A549 (cell line): ENCODE data around the gene CUX1. TPM values are rescaled to one million over a fixed set of nuclear protein-coding genes. Genes with fewer than 3 reads are reported as not detected.

ENCODE experiments used
- ATAC-seq, 2 experiments: fragments of 200-7000 bp in 1 of 2; fragments of >200 bp in 1 of 2; cut with Nextera tagmentation in 1 of 2; cut with Tn5 transposase in 1 of 2; 3 replicates each; pipeline versions ENCODE4 v1.8.0 to v1.9.1; 2018 to 2020; ENCODE audit warnings: mild to moderate bottlenecking in 1 of 2, moderate library complexity in 1 of 2
- CTCF ChIA-PET: fragments of 300-600 bp; sonication (Branson Sonifier 250); formaldehyde crosslinking; extraction: SDS; loops from one replicate; lab custom pipeline; 2021; ENCODE audit warnings: antibody characterized with exemption, inconsistent platforms; lab: Yijun Ruan, JAX
- POLR2A ChIA-PET: fragments of 350-600 bp; formaldehyde crosslinking; extraction: SDS; loops from one replicate; lab custom pipeline; 2021; ENCODE audit warnings: antibody characterized with exemption, inconsistent platforms; lab: Yijun Ruan, JAX
- DNase-seq, 2 experiments: peaks; one replicate each; pipeline versions ENCODE4 v3.0.0 to v3.0.0-alpha.2; 2011 to 2016; ENCODE audit warnings: low read depth in 1 of 2, low spot score in 1 of 2
- FAIRE-seq: peaks from 2 replicates; lab custom pipeline; 2011; peaks lifted over from hg19 to GRCh38; lab: Jason Lieb, UNC
- H3K27ac ChIP-seq, 2 experiments: fragments of >200 bp; sonication (Bioruptor Twin); formaldehyde crosslinking; 3 replicates each; pipeline ENCODE4 v1.5.1; 2016 to 2017
- H3K4me1 ChIP-seq: fragments of >200 bp; sonication (Bioruptor Twin); formaldehyde crosslinking; 3 replicates; pipeline ENCODE4 v1.6.1; 2016
- H3K4me2 ChIP-seq: fragments of >200 bp; sonication (Bioruptor Twin); formaldehyde crosslinking; 3 replicates; pipeline ENCODE4 v1.6.1; 2016
- H3K4me3 ChIP-seq: fragments of >200 bp; sonication (Bioruptor Twin); formaldehyde crosslinking; 3 replicates; pipeline ENCODE4 v1.5.1; 2016
- H3K9me3 ChIP-seq: fragments of >200 bp; sonication (Bioruptor Twin); formaldehyde crosslinking; 3 replicates; pipeline ENCODE4 v1.6.1; 2016
- BHLHE40 ChIP-seq: IDR thresholded peaks from 2 replicates; pipeline ENCODE4 v1.6.1; 2012; ENCODE audit warnings: low read depth, low read length, inconsistent platforms
- CBX8 ChIP-seq: fragments of 200-600 bp; sonication (generic); IDR thresholded peaks from 2 replicates; pipeline ENCODE4 v1.6.1; 2016
- CHD2 ChIP-seq: fragments of 150-350 bp; IDR thresholded peaks from 2 replicates; pipeline ENCODE4 v1.6.1; 2014; ENCODE audit warnings: low read length; ENCODE audit not compliant: partially characterized antibody
- EHF ChIP-seq: fragments of 250-450 bp; sonication (Bioruptor Pico); IDR thresholded peaks from 2 replicates; pipeline ENCODE4 v1.5.0; 2020; ENCODE audit warnings: mild to moderate bottlenecking
- ELK1 ChIP-seq: fragments of 150-350 bp; IDR thresholded peaks from 2 replicates; pipeline ENCODE4 v1.6.1; 2014; ENCODE audit warnings: low read depth, mild to moderate bottlenecking, low read length
- FOSL2 ChIP-seq, 2 experiments: fragments of 450-650 bp in 1 of 2; fragments of >200 bp in 1 of 2; sonication (Bioruptor Twin) in 1 of 2; formaldehyde crosslinking; IDR thresholded peaks; 2 replicates each; pipeline versions ENCODE4 v1.5.0 to v1.6.1; 2016 to 2020; ENCODE audit warnings: mild to moderate bottlenecking in 1 of 2, moderate library complexity in 1 of 2
- GATA3 ChIP-seq: IDR thresholded peaks from 2 replicates; pipeline ENCODE4 v1.6.1; 2012; ENCODE audit warnings: borderline replicate concordance
- HMGXB4 ChIP-seq: fragments of 250-450 bp; sonication (Bioruptor Pico); IDR thresholded peaks from 2 replicates; pipeline ENCODE4 v1.5.0; 2021; ENCODE audit warnings: mild to moderate bottlenecking, moderate library complexity, borderline replicate concordance
- HOXA7 ChIP-seq: fragments of 250-450 bp; sonication (Bioruptor Pico); IDR thresholded peaks from 2 replicates; pipeline ENCODE4 v1.5.0; 2020; ENCODE audit warnings: mild to moderate bottlenecking, moderate library complexity
- HOXB13 ChIP-seq: fragments of 250-450 bp; sonication (Bioruptor Pico); IDR thresholded peaks from 2 replicates; pipeline ENCODE4 v1.5.0; 2020; ENCODE audit warnings: low read depth, mild to moderate bottlenecking, moderate library complexity
- HOXB5 ChIP-seq: fragments of 250-450 bp; sonication (Bioruptor Pico); IDR thresholded peaks from 2 replicates; pipeline ENCODE4 v1.5.0; 2020; ENCODE audit warnings: mild to moderate bottlenecking, moderate library complexity
- MAX ChIP-seq: IDR thresholded peaks from 2 replicates; pipeline ENCODE4 v1.6.1; 2012
- MYC ChIP-seq: IDR thresholded peaks from 2 replicates; pipeline ENCODE4 v1.6.1; 2012; ENCODE audit warnings: mild to moderate bottlenecking, inconsistent platforms, low read length, improper control_type of control experiment, borderline replicate concordance
- NFE2L2 ChIP-seq: fragments of 150-350 bp; conservative IDR thresholded peaks from 2 replicates; pipeline ENCODE4 v1.6.1; 2014; ENCODE audit warnings: low read length
- NR3C1 ChIP-seq: fragments of >200 bp; sonication (Bioruptor Twin); formaldehyde crosslinking; IDR thresholded peaks from 3 replicates; pipeline ENCODE4 v1.6.1; 2017
- POLR2A ChIP-seq: IDR thresholded peaks from 2 replicates; pipeline ENCODE4 v1.6.1; 2012; ENCODE audit warnings: mild to moderate bottlenecking, low read length
- RAD21 ChIP-seq, 2 experiments: fragments of >200 bp in 1 of 2; sonication (Bioruptor Twin) in 1 of 2; formaldehyde crosslinking in 1 of 2; IDR thresholded peaks in 1 of 2; conservative IDR thresholded peaks in 1 of 2; 2 replicates in 1 of 2; 3 replicates in 1 of 2; pipeline ENCODE4 v1.6.1; 2012 to 2018; ENCODE audit warnings: inconsistent platforms in 1 of 2
- RARB ChIP-seq: fragments of 250-450 bp; sonication (Bioruptor Pico); IDR thresholded peaks from 2 replicates; pipeline ENCODE4 v1.8.0; 2021; ENCODE audit warnings: mild to moderate bottlenecking, moderate library complexity
- RCOR1 ChIP-seq: fragments of 150-350 bp; IDR thresholded peaks from 2 replicates; pipeline ENCODE4 v1.6.1; 2014; ENCODE audit warnings: antibody characterized with exemption, low read length, low read depth
- RFX5 ChIP-seq: fragments of 450-650 bp; IDR thresholded peaks from 2 replicates; pipeline ENCODE4 v1.7.1; 2014; ENCODE audit warnings: antibody characterized with exemption, mild to moderate bottlenecking, moderate library complexity
- RNF2 ChIP-seq: fragments of 200-600 bp; sonication (generic); IDR thresholded peaks from 2 replicates; pipeline ENCODE4 v1.6.1; 2016; ENCODE audit warnings: low read depth, mild to moderate bottlenecking, antibody characterized with exemption, moderate library complexity, borderline replicate concordance
- SMC3 ChIP-seq: fragments of >200 bp; sonication (Bioruptor Twin); formaldehyde crosslinking; IDR thresholded peaks from 3 replicates; pipeline ENCODE4 v1.6.1; 2018; ENCODE audit warnings: inconsistent platforms
- ZC3H11A ChIP-seq: fragments of 450-650 bp; IDR thresholded peaks from 2 replicates; pipeline ENCODE4 v1.6.1; 2014; ENCODE audit warnings: antibody characterized with exemption, mild to moderate bottlenecking
- ZFP36 ChIP-seq: fragments of 450-650 bp; IDR thresholded peaks from 2 replicates; pipeline ENCODE4 v1.6.1; 2014; ENCODE audit warnings: borderline replicate concordance; ENCODE audit not compliant: partially characterized antibody
- ZNF302 ChIP-seq: fragments of 250-450 bp; sonication (Bioruptor Pico); IDR thresholded peaks from 2 replicates; pipeline ENCODE4 v1.9.0; 2021; ENCODE audit warnings: inconsistent platforms, mild to moderate bottlenecking, moderate library complexity
- WGBS: methylation state at CpG from one replicate; pipeline ENCODE4 v1.1.6; 2017; ENCODE audit errors: missing lambda C conversion rate; 5-methylcytosine and 5-hydroxymethylcytosine counted together
- polyA plus RNA-seq, 4 experiments: library from polyadenylated mRNA; depleted of rRNA in 3 of 4; stranded (reverse); fragments of >200 nt; fragmentation: RNase III in 1 of 4; extraction: RNeasy Plus Mini Kit Qiagen cat#74134 plus additional on column Dnase treatment in 1 of 4; gene quantifications; 2 replicates in 3 of 4; 3 replicates in 1 of 4; pipeline ENCODE4 v1.2.3, GENCODE V29; 2011 to 2017
- TF ChIP-seq, protein P1 (sequence below): fragments of >200 bp; sonication (Bioruptor Twin); formaldehyde crosslinking; IDR thresholded peaks from 3 replicates; pipeline ENCODE4 v1.5.1; 2016

The CUX1 gene
- polyA plus RNA-seq, 2 of the 4 experiments (the other 2 are of a cell fraction): 32.7 to 33.4 TPM

DNA sequence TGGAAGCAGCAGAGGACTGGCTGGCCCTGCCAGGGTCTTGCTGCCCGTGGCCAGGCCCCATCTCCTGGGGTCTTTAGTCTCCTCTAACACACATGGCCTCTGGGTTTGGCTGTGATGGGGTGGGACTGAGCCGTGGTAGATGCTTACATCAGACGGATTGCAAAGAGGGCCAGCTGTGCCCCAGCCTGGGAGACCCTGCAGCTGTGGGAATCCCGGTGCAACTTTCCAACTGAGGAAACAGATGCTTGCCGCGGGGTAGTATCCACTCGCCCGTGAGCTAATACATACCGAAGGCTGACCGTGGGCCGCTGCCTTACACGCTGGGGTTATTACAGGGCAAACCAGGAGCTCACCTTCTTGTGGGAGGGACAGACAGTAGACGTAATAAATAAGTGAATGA is 445.1 kb downstream of the CUX1 start:
- CTCF ChIA-PET: interaction anchor here (0.6 to 6.8 kb wide), 5 partner anchors 10 to 719 kb away, joined by 3 to 43 read pairs (median 3); no protein-coding TSS in a partner anchor
- TF ChIP-seq BHLHE40: no peak
- TF ChIP-seq ZNF302 (CRISPR knock-in tag): no peak
- no peak for TF ChIP-seq RCOR1
- TF ChIP-seq SMC3: no peak
- TF ChIP-seq NR3C1: no peak
- no peak for TF ChIP-seq ZFP36
- no peak for TF ChIP-seq RFX5
- no peak for TF ChIP-seq HOXA7 (CRISPR knock-in tag)
- no peak for TF ChIP-seq ZC3H11A
- no peak for TF ChIP-seq CBX8
- TF ChIP-seq RAD21 (conservative IDR thresholded peaks at IDR 0.05 in 1 of 2, IDR thresholded peaks at IDR 0.05 in 1 of 2): no peak
- no peak for TF ChIP-seq POLR2A
- no peak for TF ChIP-seq RNF2
- no peak for TF ChIP-seq HMGXB4 (CRISPR knock-in tag)
- TF ChIP-seq, protein P1, sequence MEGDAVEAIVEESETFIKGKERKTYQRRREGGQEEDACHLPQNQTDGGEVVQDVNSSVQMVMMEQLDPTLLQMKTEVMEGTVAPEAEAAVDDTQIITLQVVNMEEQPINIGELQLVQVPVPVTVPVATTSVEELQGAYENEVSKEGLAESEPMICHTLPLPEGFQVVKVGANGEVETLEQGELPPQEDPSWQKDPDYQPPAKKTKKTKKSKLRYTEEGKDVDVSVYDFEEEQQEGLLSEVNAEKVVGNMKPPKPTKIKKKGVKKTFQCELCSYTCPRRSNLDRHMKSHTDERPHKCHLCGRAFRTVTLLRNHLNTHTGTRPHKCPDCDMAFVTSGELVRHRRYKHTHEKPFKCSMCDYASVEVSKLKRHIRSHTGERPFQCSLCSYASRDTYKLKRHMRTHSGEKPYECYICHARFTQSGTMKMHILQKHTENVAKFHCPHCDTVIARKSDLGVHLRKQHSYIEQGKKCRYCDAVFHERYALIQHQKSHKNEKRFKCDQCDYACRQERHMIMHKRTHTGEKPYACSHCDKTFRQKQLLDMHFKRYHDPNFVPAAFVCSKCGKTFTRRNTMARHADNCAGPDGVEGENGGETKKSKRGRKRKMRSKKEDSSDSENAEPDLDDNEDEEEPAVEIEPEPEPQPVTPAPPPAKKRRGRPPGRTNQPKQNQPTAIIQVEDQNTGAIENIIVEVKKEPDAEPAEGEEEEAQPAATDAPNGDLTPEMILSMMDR: no peak
- no peak for TF ChIP-seq ELK1
- TF ChIP-seq EHF (CRISPR knock-in tag): no peak
- no peak for TF ChIP-seq HOXB13 (CRISPR knock-in tag)
- TF ChIP-seq MYC: no peak
- no peak for TF ChIP-seq NFE2L2
- DNase-seq: no peak
- no peaks in the 10 kb centered on the region for H3K9me3 ChIP-seq
- 93% methylated on average over 12 of the region's 13 CpGs for whole genome bisulfite sequencing
- 0 out of 6 replicates have a peak, but pooled peaks of 1 of the 2 experiments have one; percentile 28 for ATAC-seq
- no peaks in the 10 kb centered on the region for H3K4me1 ChIP-seq
- no peak overlapping the region for H3K4me2 ChIP-seq
- no peak overlapping the region for H3K4me3 ChIP-seq
- no peak overlapping the region for H3K27ac ChIP-seq
- POLR2A ChIA-PET: no interaction called here
- FAIRE-seq: no peak

DNA sequence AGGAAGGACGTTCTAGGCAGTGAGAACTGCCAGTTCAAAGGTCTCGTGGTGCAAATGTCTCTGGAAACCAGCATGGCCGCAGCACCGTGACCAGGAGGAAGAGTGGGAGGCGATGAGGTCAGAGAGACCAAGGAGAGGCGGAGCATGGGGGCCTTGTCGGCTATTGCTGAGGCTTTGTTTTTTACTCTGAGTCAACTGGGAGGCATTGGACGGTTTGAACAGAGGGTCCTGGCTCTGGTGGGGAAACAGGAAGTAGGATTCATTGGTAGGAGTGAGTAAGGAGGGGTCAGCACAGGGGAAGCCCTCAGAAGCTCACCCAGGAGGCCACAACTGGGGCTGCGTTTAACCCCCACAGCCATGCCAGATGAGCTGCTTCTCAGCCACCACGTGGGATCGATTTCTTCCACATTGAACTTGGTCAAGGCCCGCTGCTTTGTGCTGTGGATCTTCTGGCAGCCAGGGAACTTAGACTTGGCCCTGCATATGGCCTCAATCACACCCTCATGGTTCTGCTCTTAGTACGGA is 447.0 kb downstream of the CUX1 start:
- no peak overlapping the region for H3K4me2 ChIP-seq
- H3K27ac ChIP-seq: no peak overlapping the region
- ChIA-PET CTCF (interaction anchor here (6.8 kb wide), 1 partner anchor 8 kb away, joined by 43 read pairs; no protein-coding TSS in a partner anchor), POLR2A (no interaction called here)
- H3K9me3 ChIP-seq: no peaks in the 10 kb centered on the region
- TF ChIP-seq MYC: no peak
- TF ChIP-seq CBX8: no peak
- TF ChIP-seq FOSL2 (IDR thresholded peaks at IDR 0.05): no peak
- TF ChIP-seq FOSL2 (CRISPR knock-in tag; IDR thresholded peaks at IDR 0.05): no peak
- TF ChIP-seq ELK1: no peak
- TF ChIP-seq RARB (CRISPR knock-in tag): no peak
- TF ChIP-seq MAX: no peak
- no peak for TF ChIP-seq GATA3
- no peak for TF ChIP-seq CHD2
- no peak for TF ChIP-seq ZC3H11A
- TF ChIP-seq HOXB5 (CRISPR knock-in tag): no peak
- H3K4me3 ChIP-seq: no peak overlapping the region
- no peak for DNase-seq
- WGBS: 86% methylated on average over 12 of the region's 13 CpGs
- no peaks in the 10 kb centered on the region for H3K4me1 ChIP-seq
- no peak for ATAC-seq
- FAIRE-seq: no peak
